ENCODE measurements around the gene FLCN.

Gene FLCN

GRCh38 chr17:17180741-17181525, 56.0 kb downstream of the FLCN start:
- Mint-ChIP-seq H3K9me3 (no peaks in the 10 kb centered on the region), H3K4me1 (ENCODE audit: low read depth) (peaks cover 82% of the 10 kb centered on the region), H3K27ac (peak overlapping the region; percentile 97), H3K36me3 (ENCODE audit: low read depth) (peaks cover 79% of the 10 kb centered on the region), H3K4me3 (peak overlapping the region; percentile 87), H3K27me3 (ENCODE audit: low read depth) (no peaks in the 10 kb centered on the region)
- DNase-seq (ENCODE audit: low spot score): no peak

GRCh38 chr17:17180141-17180603, 56.8 kb downstream of the FLCN start:
- DNase-seq (ENCODE audit: low spot score): peak; percentile 16
- H3K4me3 Mint-ChIP-seq: peak overlapping the region; percentile 87
- H3K27ac Mint-ChIP-seq: peak overlapping the region; percentile 96

GRCh38 chr17:17179371-17179827, 57.6 kb downstream of the FLCN start:
- Mint-ChIP-seq H3K9me3 (no peaks in the 10 kb centered on the region), H3K4me1 (ENCODE audit: low read depth) (peaks cover 68% of the 10 kb centered on the region), H3K4me3 (peak overlapping the region; percentile 87), H3K27me3 (ENCODE audit: low read depth) (no peaks in the 10 kb centered on the region), H3K36me3 (ENCODE audit: low read depth) (peaks cover 71% of the 10 kb centered on the region), H3K27ac (peak overlapping the region; percentile 96)
- DNase-seq (ENCODE audit: low spot score): peak; percentile 41

More at GRCh38 chr17:17180141-17180603, 56.8 kb downstream of the FLCN start:
- peaks cover 76% of the 10 kb centered on the region for H3K4me1 Mint-ChIP-seq (ENCODE audit: low read depth)
- peaks cover 74% of the 10 kb centered on the region for H3K36me3 Mint-ChIP-seq (ENCODE audit: low read depth)
- no peaks in the 10 kb centered on the region for H3K9me3 Mint-ChIP-seq
- no peaks in the 10 kb centered on the region for H3K27me3 Mint-ChIP-seq (ENCODE audit: low read depth)

GRCh38 chr17:17177176-17177575, 59.8 kb downstream of the FLCN start:
- H3K4me3 Mint-ChIP-seq: peak overlapping the region; percentile 44
- DNase-seq (ENCODE audit: low spot score): no peak
- no peaks in the 10 kb centered on the region for H3K9me3 Mint-ChIP-seq
- H3K27me3 Mint-ChIP-seq (ENCODE audit: low read depth): no peaks in the 10 kb centered on the region
- H3K36me3 Mint-ChIP-seq (ENCODE audit: low read depth): peaks cover 73% of the 10 kb centered on the region
- peak overlapping the region; percentile 76 for H3K27ac Mint-ChIP-seq
- H3K4me1 Mint-ChIP-seq (ENCODE audit: low read depth): peaks cover 62% of the 10 kb centered on the region

- Mint-ChIP-seq H3K4me1 (ENCODE audit: low read depth) (peaks cover 54% of the 10 kb centered on the region), H3K27ac (peak overlapping the region; percentile 76), H3K27me3 (ENCODE audit: low read depth) (no peaks in the 10 kb centered on the region), H3K4me3 (peak overlapping the region; percentile 66), H3K36me3 (ENCODE audit: low read depth) (peaks cover 70% of the 10 kb centered on the region), H3K9me3 (no peaks in the 10 kb centered on the region)
- no peak for DNase-seq (ENCODE audit: low spot score)
Observed at GRCh38 chr17:17176341-17176740, 60.6 kb downstream of the FLCN start.

- Mint-ChIP-seq H3K9me3 (no peaks in the 10 kb centered on the region), H3K27ac (peak overlapping the region; percentile 76), H3K36me3 (ENCODE audit: low read depth) (peaks cover 69% of the 10 kb centered on the region), H3K4me3 (peak overlapping the region; percentile 66), H3K27me3 (ENCODE audit: low read depth) (no peaks in the 10 kb centered on the region), H3K4me1 (ENCODE audit: low read depth) (peaks cover 54% of the 10 kb centered on the region)
- DNase-seq (ENCODE audit: low spot score): no peak
Observed at GRCh38 chr17:17175917-17176316, 61.1 kb downstream of the FLCN start.

- Mint-ChIP-seq H3K4me3 (peak overlapping the region; percentile 29), H3K36me3 (ENCODE audit: low read depth) (peaks cover 63% of the 10 kb centered on the region), H3K9me3 (no peaks in the 10 kb centered on the region), H3K4me1 (ENCODE audit: low read depth) (peaks cover 49% of the 10 kb centered on the region), H3K27ac (peak overlapping the region; percentile 76), H3K27me3 (ENCODE audit: low read depth) (no peaks in the 10 kb centered on the region)
- no peak for DNase-seq (ENCODE audit: low spot score)
Observed at GRCh38 chr17:17175340-17175739, 61.6 kb downstream of the FLCN start.

GRCh38 chr17:17173921-17174320, 63.0 kb downstream of the FLCN start:
- H3K4me3 Mint-ChIP-seq: no peak overlapping the region
- no peaks in the 10 kb centered on the region for H3K9me3 Mint-ChIP-seq

GRCh38 chr17:17172990-17173389, 64.0 kb downstream of the FLCN start:
- peaks cover 37% of the 10 kb centered on the region for H3K4me1 Mint-ChIP-seq (ENCODE audit: low read depth)
- no peak for DNase-seq (ENCODE audit: low spot score)
- peak overlapping the region; percentile 81 for H3K27ac Mint-ChIP-seq
- H3K4me3 Mint-ChIP-seq: no peak overlapping the region
- H3K27me3 Mint-ChIP-seq (ENCODE audit: low read depth): no peaks in the 10 kb centered on the region
- H3K36me3 Mint-ChIP-seq (ENCODE audit: low read depth): peaks cover 47% of the 10 kb centered on the region
- H3K9me3 Mint-ChIP-seq: no peaks in the 10 kb centered on the region

More at GRCh38 chr17:17173921-17174320, 63.0 kb downstream of the FLCN start:
- DNase-seq (ENCODE audit: low spot score): no peak
- Mint-ChIP-seq H3K4me1 (ENCODE audit: low read depth) (peaks cover 37% of the 10 kb centered on the region), H3K27ac (no peak overlapping the region), H3K27me3 (ENCODE audit: low read depth) (no peaks in the 10 kb centered on the region), H3K36me3 (ENCODE audit: low read depth) (peaks cover 52% of the 10 kb centered on the region)

- no peak overlapping the region for H3K4me3 Mint-ChIP-seq
- peaks cover 46% of the 10 kb centered on the region for H3K36me3 Mint-ChIP-seq (ENCODE audit: low read depth)
- no peaks in the 10 kb centered on the region for H3K9me3 Mint-ChIP-seq
- H3K27me3 Mint-ChIP-seq (ENCODE audit: low read depth): no peaks in the 10 kb centered on the region
- peak overlapping the region; percentile 81 for H3K27ac Mint-ChIP-seq
- no peak for DNase-seq (ENCODE audit: low spot score)
- H3K4me1 Mint-ChIP-seq (ENCODE audit: low read depth): peaks cover 32% of the 10 kb centered on the region
Observed at GRCh38 chr17:17172001-17172939, 64.7 kb downstream of the FLCN start.

GRCh38 chr17:17171186-17171585, 65.8 kb downstream of the FLCN start:
- Mint-ChIP-seq H3K27ac (peak overlapping the region; percentile 59), H3K4me1 (ENCODE audit: low read depth) (peaks cover 24% of the 10 kb centered on the region), H3K27me3 (ENCODE audit: low read depth) (no peaks in the 10 kb centered on the region), H3K36me3 (ENCODE audit: low read depth) (peaks cover 41% of the 10 kb centered on the region), H3K9me3 (no peaks in the 10 kb centered on the region), H3K4me3 (no peak overlapping the region)
- DNase-seq (ENCODE audit: low spot score): no peak

GRCh38 chr17:17170346-17170985, 66.5 kb downstream of the FLCN start:
- Mint-ChIP-seq H3K9me3 (no peaks in the 10 kb centered on the region), H3K36me3 (ENCODE audit: low read depth) (peaks cover 36% of the 10 kb centered on the region), H3K27ac (no peak overlapping the region), H3K4me3 (no peak overlapping the region), H3K27me3 (ENCODE audit: low read depth) (no peaks in the 10 kb centered on the region), H3K4me1 (ENCODE audit: low read depth) (peaks cover 20% of the 10 kb centered on the region)
- DNase-seq (ENCODE audit: low spot score): no peak

GRCh38 chr17:17169396-17169795, 67.6 kb downstream of the FLCN start:
- H3K36me3 Mint-ChIP-seq (ENCODE audit: low read depth): peaks cover 38% of the 10 kb centered on the region
- no peak overlapping the region for H3K4me3 Mint-ChIP-seq
- H3K4me1 Mint-ChIP-seq (ENCODE audit: low read depth): peaks cover 20% of the 10 kb centered on the region
- no peaks in the 10 kb centered on the region for H3K9me3 Mint-ChIP-seq
- no peak overlapping the region for H3K27ac Mint-ChIP-seq
- no peaks in the 10 kb centered on the region for H3K27me3 Mint-ChIP-seq (ENCODE audit: low read depth)
- no peak for DNase-seq (ENCODE audit: low spot score)

All from T-helper 2 cell treated with Interferon-gamma antibody and Interleukin-4, amounts not matched to agents 5 μg/mL and 100 μg/mL, for 36 hours (primary cell).